Vagina (tissue), 2 donors: ENCODE data around the gene ANAPC5.

Source experiments
- CTCF ChIP-seq, 3 experiments: fragments of 450-650 bp in 2 of 3; fragments of 200-600 bp in 1 of 3; sonication (generic) in 1 of 3; IDR thresholded peaks; one replicate each; pipeline ENCODE4 v1.5.1; 2017 to 2019; ENCODE audit warnings: antibody characterized with exemption in 3 of 3, mild to moderate bottlenecking in 2 of 3, moderate library complexity in 2 of 3
- POLR2A ChIP-seq, 2 donors: fragments of 450-650 bp; IDR thresholded peaks; one replicate each; pipeline ENCODE4 v1.6.1; 2017; ENCODE audit warnings: antibody characterized with exemption in 2 of 2, mild to moderate bottlenecking in 2 of 2, moderate library complexity in 2 of 2
- POLR2AphosphoS5 ChIP-seq, 2 donors: sonication (generic); formaldehyde crosslinking; IDR thresholded peaks; one replicate each; pipeline ENCODE4 v1.9.0; 2017; ENCODE audit warnings: antibody characterized with exemption in 2 of 2, mild to moderate bottlenecking in 2 of 2, low read depth in 1 of 2; ENCODE audit not compliant: insufficient read depth in 1 of 2

DNA sequence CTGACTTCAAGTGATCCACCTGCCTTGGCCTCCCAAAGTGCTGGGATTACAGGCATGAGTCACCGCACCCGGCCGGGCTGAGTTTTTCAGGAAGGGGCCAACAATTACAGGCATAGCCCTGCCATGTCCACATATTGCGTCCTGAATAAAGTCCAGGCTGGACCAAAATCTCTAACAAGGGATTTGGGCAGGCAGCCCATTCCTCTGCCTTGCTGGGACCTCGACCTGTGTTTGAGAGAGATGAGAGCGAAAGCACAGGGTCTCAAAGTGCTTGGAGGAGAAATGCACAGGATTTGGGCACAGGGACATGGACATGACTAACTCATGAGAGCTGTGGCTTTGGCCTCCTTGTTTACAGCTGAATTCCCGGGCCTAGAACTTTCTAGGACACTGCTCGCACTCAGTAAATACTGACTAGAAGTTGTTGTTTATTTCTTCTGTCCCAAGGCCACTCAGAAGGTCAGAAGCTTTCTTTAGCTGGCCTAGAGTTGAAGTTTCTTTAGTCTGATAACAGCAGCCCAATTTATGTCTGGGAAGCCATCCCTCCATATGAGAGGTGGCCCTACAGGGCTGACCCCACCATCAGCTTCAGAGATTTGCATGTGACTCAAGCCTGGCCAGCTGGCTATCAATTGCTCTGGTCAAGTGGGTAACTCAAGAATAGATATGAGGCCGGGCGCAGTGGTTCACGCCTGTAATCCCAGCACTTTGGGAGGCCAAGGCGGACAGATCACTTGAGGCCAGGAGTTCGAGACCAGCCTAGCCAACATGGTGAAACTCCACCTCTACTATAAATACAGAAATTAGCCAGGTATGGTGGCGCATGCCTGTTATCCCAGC lies 67.4 kb downstream of the ANAPC5 start:
- TF ChIP-seq CTCF (IDR thresholded peaks at IDR 0.05) (no peak), POLR2A (IDR thresholded peaks at IDR 0.05) (no peak), POLR2AphosphoS5 (IDR thresholded peaks at IDR 0.05; ENCODE audit: insufficient read depth in 1 of 2, low read depth in 1 of 2) (no peak)
